Activated naive CD4-positive, alpha-beta T cell (primary cell): ENCODE measurements around the gene TNMD.

Experiments used
- DNase-seq, 4 experiments: peaks; one replicate each; lab custom pipeline; 2025; lab: John Stamatoyannopoulos, UW

Gene TNMD

DNA sequence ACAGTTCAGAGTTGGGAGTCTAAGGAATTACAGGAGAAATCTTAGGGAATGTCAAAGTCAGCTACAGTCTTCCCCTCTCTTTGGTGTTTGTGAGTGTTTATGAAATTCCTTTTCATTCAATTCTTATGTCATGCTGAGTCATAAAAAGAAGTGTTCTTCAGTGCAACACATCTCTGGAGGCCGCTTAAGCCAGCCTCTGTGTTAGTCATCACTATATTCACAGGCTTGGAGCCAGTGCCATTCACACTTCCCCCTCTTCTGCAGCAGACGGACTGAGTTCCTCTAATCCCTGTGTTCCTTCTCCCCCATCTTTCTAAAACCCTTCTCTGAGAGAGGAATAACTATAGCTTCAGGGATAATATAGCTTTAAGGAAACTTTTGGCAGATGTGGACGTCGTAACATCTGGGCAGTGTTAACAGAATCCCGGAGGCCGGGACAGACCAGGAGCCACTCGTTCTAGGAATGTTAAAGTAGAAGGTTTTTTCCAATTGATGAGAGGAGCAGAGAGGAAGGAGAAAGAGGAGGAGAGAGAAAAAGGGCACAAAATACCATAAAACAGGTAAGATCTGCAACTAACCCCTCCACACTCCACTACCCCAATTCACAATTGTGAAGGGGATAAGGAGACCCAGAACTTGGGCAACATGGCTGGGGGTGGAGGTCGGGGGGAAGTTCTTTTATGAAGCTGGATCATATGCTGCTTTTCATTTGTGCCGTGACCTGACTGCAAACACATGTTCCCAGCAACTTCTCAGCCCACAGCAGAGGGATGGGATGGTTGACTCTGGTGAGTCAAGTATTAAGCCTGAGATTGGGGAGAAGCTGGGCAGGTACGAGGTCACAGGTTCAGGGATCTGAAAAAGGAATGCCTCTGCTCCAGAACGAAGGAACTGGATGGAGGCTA lies 59.5 kb downstream of the TNMD start, which contains the start of gene SRPX2:
Gene SRPX2 (plus strand): TSS at position 244 of the 905 bp plus-strand sequence. CDS start 2,124 bp downstream, outside the sequence.
- no peak for DNase-seq

DNA sequence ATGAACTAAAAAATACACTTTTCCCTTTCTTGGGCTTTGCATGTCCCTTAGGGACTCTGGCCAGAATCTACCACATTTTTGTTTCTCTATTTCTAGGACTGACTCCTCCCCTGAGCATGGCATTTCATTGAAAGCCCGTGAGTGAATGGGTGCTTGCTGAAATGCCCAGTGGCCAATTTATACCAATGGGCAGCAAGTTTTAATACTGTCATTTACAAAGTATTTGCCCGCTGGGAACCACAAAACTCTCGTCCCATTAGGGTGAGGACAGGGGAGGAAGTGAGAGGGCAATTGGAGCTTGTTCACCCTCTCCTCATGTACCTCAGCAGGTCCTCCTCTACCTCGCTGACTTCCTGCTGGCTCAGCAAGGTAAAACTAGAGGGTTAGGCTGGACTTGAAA lies 60.4 kb downstream of the TNMD start:
- no peak for DNase-seq

DNA sequence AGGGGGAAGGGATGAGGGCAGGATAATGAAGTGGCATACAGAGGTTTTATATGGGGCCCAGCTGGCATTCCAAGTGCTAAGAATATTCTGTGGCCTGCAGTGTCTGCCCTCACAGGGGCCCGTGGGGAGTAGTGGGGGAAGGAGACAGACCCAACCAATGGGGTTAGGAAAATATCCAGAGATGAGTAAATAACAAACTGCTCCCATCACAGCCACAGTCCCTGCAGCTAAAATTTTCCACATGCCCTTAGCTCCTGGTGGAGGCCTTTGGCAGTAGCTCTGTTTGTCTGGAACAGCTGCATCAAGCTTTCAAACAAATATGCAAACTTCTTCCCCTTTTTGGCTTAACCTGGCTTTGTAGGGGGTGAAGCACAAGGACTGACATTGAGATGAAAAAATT lies 62.4 kb downstream of the TNMD start:
- DNase-seq: no peak

DNA sequence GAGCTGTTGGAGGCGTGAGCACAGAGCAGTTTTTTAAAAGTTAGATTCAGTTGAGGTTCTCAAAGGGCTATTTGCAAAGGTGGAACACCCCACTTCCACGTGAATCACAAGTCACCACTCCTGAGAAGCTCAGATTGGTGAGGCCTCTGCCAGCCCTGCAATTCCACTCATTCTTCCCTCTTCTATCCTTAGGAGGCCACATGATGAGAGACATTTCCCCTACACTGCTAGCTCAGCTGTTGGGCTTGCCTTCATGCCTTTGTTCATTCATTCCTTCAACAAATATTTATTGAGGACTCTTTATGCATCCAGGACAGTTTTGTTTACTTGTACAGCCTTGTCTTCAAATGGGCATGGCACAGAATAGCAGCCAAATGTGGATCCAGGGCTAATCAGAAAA lies 63.0 kb downstream of the TNMD start:
- DNase-seq: no peak

DNA sequence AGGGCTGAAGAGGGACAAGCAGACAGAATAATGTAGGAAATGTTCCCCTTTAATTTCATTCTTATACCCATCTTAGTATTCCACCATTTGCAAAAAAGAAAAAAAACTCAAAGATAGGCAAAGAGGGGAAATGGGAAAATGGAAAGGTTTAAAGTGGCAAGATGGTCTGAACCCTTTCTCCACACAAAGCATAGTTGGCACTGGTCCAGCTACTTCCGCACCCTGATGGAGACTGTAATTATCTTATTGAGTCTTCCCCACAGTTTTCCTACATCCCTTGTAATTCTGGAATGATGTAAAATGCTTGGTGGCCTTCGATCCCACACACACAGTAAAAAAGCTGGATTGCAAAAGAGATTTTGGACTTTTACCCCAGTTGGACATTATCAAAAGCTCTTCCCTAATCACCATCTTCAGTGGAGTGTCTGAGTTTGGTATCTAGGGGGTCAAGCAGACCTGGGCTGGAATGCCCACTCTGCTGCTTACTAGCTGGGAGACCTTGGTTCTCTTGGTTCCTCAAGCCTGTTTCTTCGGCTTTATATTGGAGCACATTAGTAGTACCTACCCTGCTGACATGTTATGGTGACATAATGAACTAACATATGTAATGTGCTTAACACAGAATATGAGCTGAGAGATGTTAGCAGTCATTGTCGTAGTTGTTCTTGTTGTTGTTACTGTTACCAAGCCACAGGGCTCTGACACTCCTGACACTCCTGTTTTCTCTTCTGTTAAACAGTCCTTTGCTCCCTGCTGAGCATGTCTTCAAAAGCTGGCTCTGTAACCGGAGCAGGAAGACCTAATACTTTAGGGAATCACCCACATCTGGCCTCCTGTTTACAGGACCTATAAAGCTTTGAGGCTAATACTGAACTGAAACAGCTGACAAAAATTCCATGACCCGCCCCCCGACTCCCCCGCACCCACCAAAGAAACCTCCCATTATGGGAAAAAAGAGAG lies 64.0 kb downstream of the TNMD start:
- no peak for DNase-seq
